ENCODE results near the gene USF1. TPM values are rescaled to one million over a fixed set of nuclear protein-coding genes. Genes with fewer than 3 reads are reported as not detected.
"Not testable (repeated sequence)": the region's sequence is repeated elsewhere in the genome, so short reads cannot be mapped to it uniquely, and the experiment has no call there.

The USF1 gene
- total and polyA plus RNA-seq, 4 donors, result 67.5 to 95.1 (median 73.5) TPM

DNA sequence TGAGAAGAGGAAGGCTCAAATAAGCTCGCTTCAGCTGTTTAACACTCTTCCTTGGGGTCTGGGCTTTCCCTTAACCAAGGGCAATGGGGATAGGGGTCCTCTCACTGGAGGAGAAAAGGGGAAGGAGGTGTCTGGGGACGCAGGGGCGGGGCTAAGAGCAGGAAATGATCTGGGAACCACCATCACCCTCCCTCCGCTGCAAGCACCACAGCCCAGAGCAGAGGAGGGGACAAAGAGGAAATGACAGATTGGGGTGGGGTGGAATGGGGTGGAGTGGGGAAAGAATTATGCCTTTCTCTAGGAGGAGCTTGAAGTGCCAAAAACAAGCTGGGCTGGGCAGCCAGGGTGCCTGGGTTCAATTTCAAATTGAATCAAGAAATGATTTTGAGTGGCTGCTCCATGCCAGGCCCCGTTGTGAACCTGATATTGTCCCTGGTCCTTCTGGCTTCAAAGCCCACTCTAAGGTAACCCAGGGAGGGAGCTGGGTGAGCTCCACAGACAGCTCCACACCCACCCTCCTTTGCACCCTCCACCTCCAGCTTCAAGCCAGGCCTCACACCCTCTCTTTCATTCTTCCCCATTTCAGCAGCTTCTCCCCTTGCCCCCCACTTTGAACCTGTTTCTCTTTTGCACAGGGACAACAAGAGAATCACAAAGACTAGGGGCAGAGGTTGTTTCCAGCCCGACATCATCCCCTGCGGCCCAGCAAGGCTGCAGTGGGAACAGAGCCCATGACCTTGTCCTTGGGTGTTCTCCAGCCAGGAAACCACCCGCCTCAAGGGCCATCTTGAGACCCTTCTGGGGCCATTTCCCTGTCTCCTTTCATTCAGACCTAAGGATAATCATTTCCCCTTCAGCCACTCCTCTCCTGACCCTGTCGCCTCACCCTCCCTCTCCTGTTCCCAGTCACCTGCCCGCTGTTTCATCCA is 22.8 kb upstream of the USF1 start:
- Histone ChIP-seq H3K4me3 (peak overlapping the region; percentile 37), H3K27ac (ENCODE audit: low read depth in 1 of 2, low read length in 1 of 2) (peak overlapping the region in 1 of 2 donors; percentile 89), H3K36me3 (ENCODE audit: control insufficient read depth in 4 of 4, insufficient read depth in 4 of 4, low read length in 4 of 4) (no peaks in the 10 kb centered on the region), H3K9ac (ENCODE audit: insufficient read depth in 1 of 2, low read length in 2 of 2) (no peak overlapping the region), H3K4me1 (ENCODE audit: control insufficient read depth in 5 of 5, insufficient read depth in 5 of 5, low read length in 5 of 5) (peaks cover 0 to 2% (median 0%) of the 10 kb centered on the region in 5 donors), H3K9me3 (ENCODE audit: control insufficient read depth in 4 of 4, insufficient read depth in 3 of 4, low read length in 3 of 4) (no peaks in the 10 kb centered on the region), H3K27me3 (ENCODE audit: control insufficient read depth in 3 of 3, insufficient read depth in 3 of 3, low read length in 2 of 3) (peaks cover 0 to 4% (median 0%) of the 10 kb centered on the region in 3 donors)
- TF ChIP-seq, protein P1, sequence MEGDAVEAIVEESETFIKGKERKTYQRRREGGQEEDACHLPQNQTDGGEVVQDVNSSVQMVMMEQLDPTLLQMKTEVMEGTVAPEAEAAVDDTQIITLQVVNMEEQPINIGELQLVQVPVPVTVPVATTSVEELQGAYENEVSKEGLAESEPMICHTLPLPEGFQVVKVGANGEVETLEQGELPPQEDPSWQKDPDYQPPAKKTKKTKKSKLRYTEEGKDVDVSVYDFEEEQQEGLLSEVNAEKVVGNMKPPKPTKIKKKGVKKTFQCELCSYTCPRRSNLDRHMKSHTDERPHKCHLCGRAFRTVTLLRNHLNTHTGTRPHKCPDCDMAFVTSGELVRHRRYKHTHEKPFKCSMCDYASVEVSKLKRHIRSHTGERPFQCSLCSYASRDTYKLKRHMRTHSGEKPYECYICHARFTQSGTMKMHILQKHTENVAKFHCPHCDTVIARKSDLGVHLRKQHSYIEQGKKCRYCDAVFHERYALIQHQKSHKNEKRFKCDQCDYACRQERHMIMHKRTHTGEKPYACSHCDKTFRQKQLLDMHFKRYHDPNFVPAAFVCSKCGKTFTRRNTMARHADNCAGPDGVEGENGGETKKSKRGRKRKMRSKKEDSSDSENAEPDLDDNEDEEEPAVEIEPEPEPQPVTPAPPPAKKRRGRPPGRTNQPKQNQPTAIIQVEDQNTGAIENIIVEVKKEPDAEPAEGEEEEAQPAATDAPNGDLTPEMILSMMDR (IDR thresholded peaks at IDR 0.05; ENCODE audit: control extremely low read depth, extremely low read depth), result no peak
- peak in 1 of 3 donors; percentile 25 for DNase-seq
- WGBS, 2 donors, result 21 to 39% methylated on average over 10 of the region's 10 CpGs
- ATAC-seq (ENCODE audit: insufficient read depth, low FRiP score), result peak; percentile 78

DNA sequence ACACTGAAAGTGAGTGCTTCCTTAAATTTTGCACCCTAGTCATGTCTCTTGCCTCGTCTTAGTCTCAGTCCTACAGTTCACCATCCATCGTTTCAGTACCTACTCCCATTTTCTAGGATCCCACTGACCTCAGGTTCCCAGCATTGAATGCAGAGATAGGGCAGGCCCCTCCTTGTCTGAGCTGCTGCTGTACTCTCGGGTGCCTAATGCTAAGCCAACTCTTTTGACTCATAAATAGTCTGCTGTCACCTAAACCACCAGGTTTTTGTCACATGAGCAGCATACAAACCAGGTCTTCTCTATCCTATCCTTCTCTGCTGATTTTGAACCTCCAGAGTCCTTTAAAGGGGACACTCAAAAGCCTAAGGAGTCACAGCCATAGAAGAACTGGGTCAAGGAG is 20.9 kb upstream of the USF1 start:
- H3K4me1 ChIP-seq (ENCODE audit: control insufficient read depth in 5 of 5, insufficient read depth in 5 of 5, low read length in 5 of 5), result peaks cover 0 to 2% (median 0%) of the 10 kb centered on the region in 5 donors
- WGBS, 2 donors, result 70 to 75% methylated on average over 3 of the region's 3 CpGs
- no peak for ATAC-seq (ENCODE audit: insufficient read depth, low FRiP score)
- no peaks in the 10 kb centered on the region for H3K36me3 ChIP-seq (ENCODE audit: control insufficient read depth in 4 of 4, insufficient read depth in 4 of 4, low read length in 4 of 4)
- TF ChIP-seq, protein P1 (IDR thresholded peaks at IDR 0.05; ENCODE audit: control extremely low read depth, extremely low read depth), result no peak
- H3K9me3 ChIP-seq (ENCODE audit: control insufficient read depth in 4 of 4, insufficient read depth in 3 of 4, low read length in 3 of 4), result no peaks in the 10 kb centered on the region
- H3K4me3 ChIP-seq, result no peak overlapping the region
- peaks cover 0 to 4% (median 3%) of the 10 kb centered on the region in 3 donors for H3K27me3 ChIP-seq (ENCODE audit: control insufficient read depth in 3 of 3, insufficient read depth in 3 of 3, low read length in 2 of 3)
- H3K27ac ChIP-seq (ENCODE audit: low read depth in 1 of 2, low read length in 1 of 2), result no peak overlapping the region
- no peak overlapping the region for H3K9ac ChIP-seq (ENCODE audit: insufficient read depth in 1 of 2, low read length in 2 of 2)
- no peak for DNase-seq

DNA sequence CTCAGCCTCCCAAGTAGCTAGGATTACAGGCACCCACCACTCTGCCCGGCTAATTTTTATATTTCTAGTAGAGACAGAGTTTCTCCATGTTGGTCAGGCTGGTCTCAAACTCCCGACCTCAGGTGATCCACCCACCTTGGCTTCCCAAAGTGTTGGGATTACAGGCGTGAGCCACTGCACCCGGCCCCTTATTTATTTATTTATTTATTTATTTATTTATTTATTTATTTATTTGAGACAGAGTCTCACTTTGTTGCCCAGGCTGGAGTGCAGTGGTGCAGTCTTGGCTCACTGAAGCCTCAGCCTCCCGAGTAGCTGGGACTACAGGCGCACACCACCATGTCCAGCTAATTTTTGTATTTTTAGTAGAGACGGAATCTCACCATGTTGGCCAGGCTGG is 19.9 kb upstream of the USF1 start:
- not testable (repeated sequence) for H3K4me1 ChIP-seq (ENCODE audit: control insufficient read depth in 5 of 5, insufficient read depth in 5 of 5, low read length in 5 of 5); H3K9me3 ChIP-seq (ENCODE audit: control insufficient read depth in 4 of 4, insufficient read depth in 3 of 4, low read length in 3 of 4); ATAC-seq (ENCODE audit: insufficient read depth, low FRiP score); H3K9ac ChIP-seq (ENCODE audit: insufficient read depth in 1 of 2, low read length in 2 of 2); H3K27me3 ChIP-seq (ENCODE audit: control insufficient read depth in 3 of 3, insufficient read depth in 3 of 3, low read length in 2 of 3); H3K4me3 ChIP-seq; H3K36me3 ChIP-seq (ENCODE audit: control insufficient read depth in 4 of 4, insufficient read depth in 4 of 4, low read length in 4 of 4); H3K27ac ChIP-seq (ENCODE audit: low read depth in 1 of 2, low read length in 1 of 2); DNase-seq
- WGBS, 2 donors, result 95% methylated on average over 7 of the region's 7 CpGs

DNA sequence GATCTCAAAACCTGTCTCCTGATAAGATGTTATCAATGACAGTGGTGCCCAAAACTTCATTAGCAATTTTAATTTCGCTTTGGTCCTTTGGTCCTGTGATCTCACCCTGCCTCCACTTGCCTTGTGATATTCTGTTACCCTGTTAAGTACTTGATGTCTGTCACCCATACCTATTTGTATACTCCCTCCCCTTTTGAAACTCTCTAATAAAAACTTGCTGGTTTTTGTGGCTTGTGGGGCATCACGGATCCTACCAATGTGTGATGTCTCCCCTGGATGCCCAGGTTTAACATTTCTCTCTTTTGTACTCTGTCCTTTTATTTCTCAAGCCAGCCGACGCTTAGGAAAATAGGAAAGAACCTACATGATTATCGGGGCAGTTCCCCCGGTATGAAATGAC is 18.2 kb upstream of the USF1 start:
- ATAC-seq (ENCODE audit: insufficient read depth, low FRiP score); H3K9me3 ChIP-seq (ENCODE audit: control insufficient read depth in 4 of 4, insufficient read depth in 3 of 4, low read length in 3 of 4); H3K4me3 ChIP-seq; H3K4me1 ChIP-seq (ENCODE audit: control insufficient read depth in 5 of 5, insufficient read depth in 5 of 5, low read length in 5 of 5); H3K27ac ChIP-seq (ENCODE audit: low read depth in 1 of 2, low read length in 1 of 2); H3K36me3 ChIP-seq (ENCODE audit: control insufficient read depth in 4 of 4, insufficient read depth in 4 of 4, low read length in 4 of 4); H3K9ac ChIP-seq (ENCODE audit: insufficient read depth in 1 of 2, low read length in 2 of 2); DNase-seq; H3K27me3 ChIP-seq (ENCODE audit: control insufficient read depth in 3 of 3, insufficient read depth in 3 of 3, low read length in 2 of 3): not testable (repeated sequence)
- 71 to 84% methylated on average over 6 of the region's 6 CpGs for WGBS, 2 donors

Data from lung (tissue), 12 donors.